Measurements from ENCODE around the gene PSMC5.

The PSMC5 gene

GRCh38 chr17:63820963-63821561, 6.2 kb upstream of the PSMC5 start:
- no peak for DNase-seq (ENCODE audit: low read depth)

GRCh38 chr17:63821804-63822203, 5.4 kb upstream of the PSMC5 start:
- DNase-seq (ENCODE audit: low read depth) = no peak

GRCh38 chr17:63822537-63822936, 4.7 kb upstream of the PSMC5 start:
- DNase-seq (ENCODE audit: low read depth) = no peak

GRCh38 chr17:63823659-63824331, 3.4 kb upstream of the PSMC5 start:
- no peak for DNase-seq (ENCODE audit: low read depth)

- DNase-seq (ENCODE audit: low read depth) = no peak
Observed at GRCh38 chr17:63824362-63824761, 2.9 kb upstream of the PSMC5 start.

GRCh38 chr17:63826468-63827001, 696 bp upstream of the PSMC5 start:
- no peak for DNase-seq (ENCODE audit: low read depth)

GRCh38 chr17:63827801-63828221, 580 bp downstream of the PSMC5 start:
- DNase-seq (ENCODE audit: low read depth) = no peak

- DNase-seq (ENCODE audit: low read depth) = no peak
Observed at GRCh38 chr17:63828936-63829335, 1.7 kb downstream of the PSMC5 start.

- DNase-seq (ENCODE audit: low read depth) = no peak
Observed at GRCh38 chr17:63830278-63830677, 3.0 kb downstream of the PSMC5 start.

GRCh38 chr17:63830904-63831491, 3.8 kb downstream of the PSMC5 start:
- DNase-seq (ENCODE audit: low read depth) = no peak

GRCh38 chr17:63831505-63831904, 4.3 kb downstream of the PSMC5 start:
- DNase-seq (ENCODE audit: low read depth) = no peak

- DNase-seq (ENCODE audit: low read depth) = no peak
Observed at GRCh38 chr17:63832014-63832413, 4.8 kb downstream of the PSMC5 start.

GRCh38 chr17:63832455-63832854, 5.2 kb downstream of the PSMC5 start:
- no peak for DNase-seq (ENCODE audit: low read depth)

GRCh38 chr17:63833026-63833740, 6.0 kb downstream of the PSMC5 start:
- no peak for DNase-seq (ENCODE audit: low read depth)

- no peak for DNase-seq (ENCODE audit: low read depth)
Observed at GRCh38 chr17:63833741-63834373, 6.6 kb downstream of the PSMC5 start.

- DNase-seq (ENCODE audit: low read depth) = no peak
Observed at GRCh38 chr17:63834431-63835166, 7.4 kb downstream of the PSMC5 start.

GRCh38 chr17:63835167-63835720, 8.0 kb downstream of the PSMC5 start:
- no peak for DNase-seq (ENCODE audit: low read depth)

GRCh38 chr17:63836811-63837210, 9.6 kb downstream of the PSMC5 start:
- no peak for DNase-seq (ENCODE audit: low read depth)

- no peak for DNase-seq (ENCODE audit: low read depth)
Observed at GRCh38 chr17:63837480-63837879, 10.2 kb downstream of the PSMC5 start.

GRCh38 chr17:63837962-63838600, 10.8 kb downstream of the PSMC5 start:
- DNase-seq (ENCODE audit: low read depth) = no peak
